GM19240 (cell line): Measurements from ENCODE around the gene UBA7.

Source experiments
- DNase-seq: peaks from one replicate; pipeline ENCODE4 v3.0.0; 2011; ENCODE audit warnings: low spot score; ENCODE audit not compliant: insufficient read length

The UBA7 gene

DNA sequence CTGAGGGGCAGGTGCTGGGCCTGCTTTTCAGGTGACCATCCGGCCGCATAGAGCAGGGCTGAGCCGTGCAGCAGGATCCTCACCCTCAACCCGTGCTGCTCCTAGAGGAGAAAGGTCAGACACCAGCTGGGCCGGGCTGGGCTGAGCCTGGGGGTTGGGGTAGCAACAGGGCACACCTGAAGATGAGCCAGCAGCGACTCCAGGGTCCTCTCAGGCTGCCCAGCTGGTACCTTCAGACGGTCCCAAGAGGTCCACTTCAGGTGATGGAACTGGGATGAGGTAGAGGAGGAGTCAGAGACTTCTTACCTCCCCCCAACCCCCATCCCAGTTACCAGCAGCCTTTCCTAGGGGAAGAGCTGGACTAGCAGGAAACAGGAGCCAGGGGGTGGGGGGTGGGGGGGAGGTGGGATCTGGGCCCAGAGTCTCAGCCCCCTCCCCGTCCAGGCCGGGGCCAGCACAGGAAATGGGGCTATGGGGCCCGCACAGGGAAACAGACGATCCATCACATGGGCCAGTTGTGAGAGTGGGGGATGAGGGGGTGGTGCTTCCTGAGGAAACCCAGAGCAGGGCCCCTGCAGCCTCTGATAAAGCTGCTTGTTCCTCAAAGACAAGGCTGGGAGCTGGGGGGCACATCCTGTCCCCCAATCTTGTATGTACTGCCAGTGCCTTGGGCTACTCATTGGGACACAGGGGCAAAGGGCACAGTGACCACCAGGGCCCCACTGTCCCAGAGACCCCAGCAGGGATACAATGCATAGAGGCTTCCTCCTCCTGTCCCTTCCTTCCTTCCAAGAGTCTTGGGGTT lies 7.7 kb downstream of the UBA7 start:
- no peak for DNase-seq

DNA sequence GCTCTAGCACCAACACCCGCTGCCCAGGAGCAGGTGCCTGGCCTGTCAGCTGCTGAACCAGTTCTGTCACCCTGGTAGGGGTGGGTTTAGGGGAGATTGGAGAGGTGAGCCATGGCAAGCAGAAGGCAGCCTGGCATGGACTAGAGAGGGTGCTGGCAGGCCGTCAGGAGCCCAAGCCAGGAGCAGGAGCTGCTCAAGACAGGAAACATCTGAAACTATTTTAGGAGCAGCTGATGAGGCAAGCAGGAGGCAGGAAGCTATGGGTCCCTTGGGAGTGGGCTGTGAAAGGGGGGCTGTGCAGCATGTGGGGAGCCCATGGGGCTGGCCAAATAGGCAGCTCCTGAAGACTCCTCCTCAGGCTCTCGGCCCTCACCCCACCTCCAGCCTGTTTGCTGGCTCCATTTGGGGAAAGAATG lies 8.4 kb downstream of the UBA7 start:
- DNase-seq: no peak

DNA sequence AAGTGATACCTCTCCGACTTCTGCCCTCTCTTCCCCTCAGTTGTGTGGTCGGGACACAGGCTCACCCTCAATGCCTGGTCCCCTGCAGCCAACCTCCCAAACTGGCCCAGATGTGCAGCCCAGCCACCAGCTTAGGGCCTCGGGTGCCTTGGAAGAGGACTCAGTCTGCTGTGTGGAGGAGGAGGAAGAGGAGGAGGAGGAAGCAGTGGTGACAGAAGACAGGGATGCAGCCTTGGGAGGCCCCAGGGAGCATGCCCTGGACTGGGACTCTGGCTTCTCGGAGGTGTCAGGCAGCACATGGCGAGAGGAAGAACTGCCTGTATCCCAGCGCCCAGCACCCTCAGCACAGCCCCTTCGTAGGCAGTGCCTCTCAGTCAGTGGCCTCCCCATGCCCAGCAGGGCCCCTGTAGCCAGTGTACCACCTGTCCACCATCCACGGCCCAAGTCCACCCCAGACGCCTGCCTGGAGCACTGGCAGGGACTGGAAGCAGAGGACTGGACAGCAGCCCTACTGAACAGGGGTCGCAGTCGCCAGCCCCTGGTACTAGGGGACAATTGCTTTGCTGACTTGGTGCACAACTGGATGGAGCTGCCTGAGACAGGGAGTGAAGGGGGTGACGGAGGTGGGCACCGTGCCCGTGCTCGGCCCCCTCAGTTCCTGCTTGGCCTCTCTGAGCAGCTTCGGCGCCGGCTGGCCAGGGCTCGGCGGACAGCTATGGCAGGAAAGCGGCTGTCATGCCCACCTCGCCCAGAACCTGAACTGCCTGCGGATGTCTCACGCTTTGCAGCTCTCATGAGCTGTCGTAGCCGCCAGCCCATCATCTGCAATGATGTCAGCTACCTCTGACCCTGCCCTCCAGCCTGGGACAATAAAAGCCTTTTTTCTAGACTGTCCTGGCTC lies 9.4 kb downstream of the UBA7 start:
- no peak for DNase-seq

GRCh38 chr3:49803465-49804140 lies 10.2 kb downstream of the UBA7 start:
- DNase-seq: no peak

- DNase-seq: peak; percentile 87
Measured at GRCh38 chr3:49802719-49803464, 10.9 kb downstream of the UBA7 start, which contains the start of gene INKA1. TSS of gene INKA1 (plus strand) at chr3:49803261. CDS start at chr3:49803393, 132 bp downstream.

GRCh38 chr3:49801160-49801559 lies 12.6 kb downstream of the UBA7 start:
- DNase-seq: no peak

- DNase-seq: no peak
Measured at GRCh38 chr3:49799761-49800160, 14.0 kb downstream of the UBA7 start, which contains the start of gene CDHR4. TSS of gene CDHR4 (minus strand) at chr3:49799873. CDS start at chr3:49799812, 61 bp downstream.

GRCh38 chr3:49799105-49799504 lies 14.6 kb downstream of the UBA7 start:
- no peak for DNase-seq

DNA sequence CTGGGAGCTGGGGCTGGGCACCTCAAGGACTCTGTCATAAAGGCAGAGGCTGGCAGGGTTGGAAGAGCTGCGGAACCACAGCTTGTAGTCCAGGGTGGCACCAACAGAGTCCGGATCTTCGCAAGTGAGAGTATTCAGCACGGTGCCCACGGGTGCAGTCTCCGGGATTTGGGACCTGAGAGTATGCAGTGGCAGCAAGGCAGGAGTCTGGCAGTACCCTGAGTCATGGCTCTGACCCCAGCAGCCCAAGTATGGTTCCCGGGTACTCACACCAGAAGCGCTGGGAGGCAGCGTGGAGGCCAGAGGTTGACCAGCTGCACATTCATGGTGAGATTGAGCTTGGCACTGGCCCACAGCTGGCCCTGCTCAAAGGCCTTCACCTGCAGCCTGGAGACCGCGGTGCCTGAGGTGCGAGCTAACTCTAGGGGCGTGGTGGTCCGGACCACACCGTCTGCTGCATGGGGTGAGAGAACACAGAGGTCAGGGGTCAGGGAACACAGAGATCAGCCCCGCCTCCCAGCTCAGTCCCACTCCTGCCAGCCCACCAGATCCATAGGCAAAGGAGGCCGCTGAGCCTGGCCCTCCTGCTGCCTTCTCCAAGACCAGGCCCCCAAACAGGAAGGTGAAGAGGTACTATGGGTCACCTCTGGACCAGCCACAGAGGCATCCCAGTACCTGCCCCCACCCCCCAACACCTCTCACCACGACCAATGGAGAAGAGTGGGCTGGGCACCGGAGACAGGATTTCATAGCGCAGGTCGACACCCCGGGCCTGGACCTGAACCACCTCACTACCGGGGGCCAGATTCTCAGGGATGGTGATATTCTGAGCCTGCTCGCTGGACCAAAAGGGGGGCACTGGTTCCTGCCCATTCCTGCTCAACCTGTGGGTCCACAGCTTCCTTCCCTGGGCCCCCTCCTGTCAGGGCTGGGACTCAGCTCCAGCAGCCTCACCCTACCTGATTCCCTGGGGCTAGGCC lies 18.5 kb downstream of the UBA7 start:
- DNase-seq: no peak

GRCh38 chr3:49794431-49794830 lies 19.3 kb downstream of the UBA7 start:
- no peak for DNase-seq

DNA sequence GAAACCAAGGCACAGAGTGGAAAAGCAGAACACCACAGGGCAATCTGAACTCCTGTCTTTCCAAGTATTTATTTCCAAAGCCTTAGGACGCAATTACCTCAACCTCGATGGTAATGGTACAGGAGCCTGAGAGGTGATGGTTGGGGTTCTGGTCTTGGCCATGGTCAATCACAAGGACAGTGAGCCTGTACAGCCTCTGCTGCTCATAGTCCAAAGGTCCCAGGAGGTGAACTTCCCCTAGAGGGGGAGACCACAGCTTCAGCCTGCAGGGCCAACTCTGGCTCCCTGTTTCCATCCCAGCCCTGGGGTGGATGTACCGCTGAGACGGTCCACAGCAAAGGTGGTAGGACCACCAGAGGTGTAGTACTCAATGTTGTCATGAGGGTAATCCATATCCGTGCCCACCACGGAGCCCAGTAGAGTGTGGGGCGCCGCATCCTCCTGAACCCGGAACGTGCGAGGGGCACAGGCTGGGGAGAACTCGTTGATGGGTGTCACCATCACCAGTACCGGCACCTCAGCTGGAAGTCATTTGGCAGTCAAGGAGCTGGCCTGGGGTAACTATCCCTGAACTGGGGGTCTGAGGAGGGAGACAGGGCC lies 20.2 kb downstream of the UBA7 start:
- no peak for DNase-seq

DNA sequence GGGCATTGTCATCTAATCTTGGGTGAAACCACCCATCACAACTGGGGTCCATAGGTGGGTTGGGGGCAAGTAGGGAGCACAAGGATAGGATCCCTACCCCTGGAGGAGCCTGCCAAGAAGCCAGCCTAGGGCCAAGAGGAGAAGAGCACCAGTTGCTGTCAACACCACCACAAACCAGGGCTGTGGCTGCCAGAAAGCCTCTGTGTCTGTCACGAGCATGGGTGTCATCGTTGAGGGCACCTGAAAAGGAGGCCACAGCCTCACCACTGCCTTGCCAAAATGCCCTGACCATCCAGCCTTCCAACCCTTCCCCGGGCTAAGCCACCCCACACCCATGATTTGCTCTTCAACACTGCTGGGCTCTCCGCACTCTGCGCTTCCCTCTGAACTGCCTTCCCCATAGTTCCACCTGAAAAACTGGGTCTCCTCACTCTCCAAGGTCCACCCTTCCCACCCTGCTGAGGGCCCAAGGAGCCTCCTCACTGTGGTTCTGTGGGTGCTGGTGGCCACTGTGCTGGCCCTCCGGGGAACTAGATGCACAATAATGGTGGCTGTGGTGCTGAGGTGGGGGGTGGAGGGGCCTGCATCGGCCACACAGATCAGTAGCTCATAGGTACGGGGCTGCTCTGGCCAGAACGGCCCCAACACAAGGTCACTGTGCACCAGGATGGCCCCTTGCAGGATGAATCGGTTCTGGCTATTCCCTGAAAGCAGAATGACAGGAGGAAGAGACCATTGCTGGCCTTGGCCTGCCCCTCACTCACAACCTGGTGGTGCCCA lies 21.2 kb downstream of the UBA7 start:
- no peak for DNase-seq

DNA sequence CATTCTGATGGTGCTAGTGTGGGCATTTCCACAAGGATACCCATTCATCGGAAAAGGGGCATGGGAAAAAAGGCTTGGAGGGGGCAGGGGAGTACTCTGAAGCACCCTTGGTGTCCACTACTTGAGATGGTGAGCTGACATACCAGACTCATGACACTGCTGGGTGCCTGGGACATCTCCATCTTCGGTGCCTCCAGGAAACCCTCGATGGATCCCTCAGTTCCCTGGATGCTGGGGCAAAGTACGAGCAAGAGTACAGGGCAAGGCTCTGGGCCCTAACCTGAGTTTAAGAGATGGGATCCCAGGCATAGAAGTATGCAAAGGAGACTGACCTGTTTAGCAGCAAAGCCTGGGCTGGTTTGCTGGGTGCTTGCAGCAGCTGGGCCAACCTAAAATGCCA lies 22.2 kb downstream of the UBA7 start:
- DNase-seq: no peak

DNA sequence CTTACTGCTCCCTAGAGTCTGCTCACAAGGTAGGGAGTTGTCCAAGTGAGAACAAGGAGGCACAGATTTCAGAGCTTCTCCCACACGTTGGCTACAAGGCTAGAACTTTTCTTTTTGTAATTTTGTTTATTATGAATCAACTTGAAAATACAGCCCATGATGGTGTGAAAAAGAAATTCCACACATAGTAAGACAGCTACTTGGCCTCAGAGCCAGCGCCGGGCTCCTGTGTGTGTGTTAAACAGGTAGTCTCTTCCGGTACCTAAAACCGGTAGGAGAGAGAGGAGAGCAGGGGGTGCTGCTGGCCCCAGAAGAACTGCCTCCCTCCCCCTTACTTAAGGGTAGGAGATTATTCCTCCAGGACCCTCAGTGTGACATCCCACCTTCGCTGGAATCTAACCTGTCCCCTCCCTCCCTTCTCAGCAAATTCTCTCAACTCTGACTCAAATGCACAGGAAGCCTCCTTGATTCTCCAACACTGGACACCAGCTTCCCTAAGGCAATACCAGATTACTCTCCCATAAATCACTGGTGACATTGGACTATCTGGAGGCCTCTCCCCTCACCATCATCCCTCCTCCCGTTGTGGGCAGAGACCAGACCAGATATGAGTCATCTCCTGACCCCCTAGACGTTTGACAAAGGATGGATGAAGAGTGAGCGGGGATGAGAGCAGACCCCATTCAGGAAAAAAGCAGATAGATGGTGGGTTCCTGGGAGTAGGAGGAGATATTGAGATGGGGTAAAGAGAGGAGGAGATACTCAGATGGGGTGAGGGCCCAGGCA lies 22.9 kb downstream of the UBA7 start:
- no peak for DNase-seq

DNA sequence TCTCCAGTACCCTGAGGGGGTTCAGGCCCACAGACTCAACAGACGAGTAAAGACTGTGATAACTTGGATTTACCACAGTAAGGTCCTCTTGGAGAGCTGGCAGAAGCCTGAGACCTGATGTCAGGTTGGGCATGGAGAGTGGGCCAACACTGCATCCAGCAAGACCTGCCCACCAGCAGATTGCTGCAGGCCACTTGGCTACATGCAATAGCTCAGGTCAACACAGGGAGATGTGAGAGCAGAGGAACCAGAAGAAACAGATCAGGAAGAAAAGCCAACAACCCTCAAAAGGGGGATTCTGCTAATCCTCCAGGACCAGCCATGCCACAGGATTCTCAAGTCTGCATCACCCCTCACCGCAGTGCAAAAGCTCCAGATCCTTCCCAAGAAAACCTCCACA lies 25.7 kb downstream of the UBA7 start:
- no peak for DNase-seq

- DNase-seq: no peak
Measured at GRCh38 chr3:49787536-49787935, 26.2 kb downstream of the UBA7 start.

- no peak for DNase-seq
Measured at GRCh38 chr3:49787182-49787464, 26.6 kb downstream of the UBA7 start.
